Muscle of back (tissue), 11 donors: ENCODE measurements around the gene HNRNPU. TPM values are rescaled to one million over a fixed set of nuclear protein-coding genes. Genes with fewer than 3 reads are reported as not detected.

Experiments
- DNase-seq, 3 donors: peaks; one replicate each; pipeline versions ENCODE4 v3.0.0 to v3.0.0-alpha.2; 2013
- polyA plus RNA-seq, 10 donors: library from polyadenylated mRNA; unstranded; fragments of 120-200 nt; gene quantifications; one replicate each; pipeline ENCODE4 v1.2.1, GENCODE V29; 2013; ENCODE audit not compliant: insufficient read length in 10 of 10

The HNRNPU gene
- polyA plus RNA-seq, 10 donors = 299 to 411 (median 372) TPM

GRCh38 chr1:244865028-244865371 lies 657 bp upstream of the HNRNPU start:
- no peak for DNase-seq

GRCh38 chr1:244863491-244864252 lies 671 bp downstream of the HNRNPU start:
- DNase-seq = peak in 2 of 3 donors; percentile 34 to 82

GRCh38 chr1:244862699-244863490 lies 1.4 kb downstream of the HNRNPU start:
- DNase-seq = peak; percentile 94 to 97 (median 96)

- DNase-seq = no peak
Measured at GRCh38 chr1:244862354-244862698, 2.0 kb downstream of the HNRNPU start.

GRCh38 chr1:244861683-244862082 lies 2.7 kb downstream of the HNRNPU start:
- peak in 1 of 3 donors; percentile 24 for DNase-seq

GRCh38 chr1:244860914-244861610 lies 3.3 kb downstream of the HNRNPU start:
- no peak for DNase-seq

GRCh38 chr1:244860078-244860477 lies 4.3 kb downstream of the HNRNPU start:
- no peak for DNase-seq

GRCh38 chr1:244858357-244858756 lies 6.0 kb downstream of the HNRNPU start:
- no peak for DNase-seq

- no peak for DNase-seq
Measured at GRCh38 chr1:244857761-244858160, 6.6 kb downstream of the HNRNPU start.

- DNase-seq = no peak
Measured at GRCh38 chr1:244854865-244855578, 9.3 kb downstream of the HNRNPU start.

GRCh38 chr1:244854166-244854565 lies 10.2 kb downstream of the HNRNPU start:
- no peak for DNase-seq

GRCh38 chr1:244852694-244853093 lies 11.6 kb downstream of the HNRNPU start:
- DNase-seq = no peak

- no peak for DNase-seq
Measured at GRCh38 chr1:244851546-244852231, 12.7 kb downstream of the HNRNPU start.

GRCh38 chr1:244850896-244851295 lies 13.4 kb downstream of the HNRNPU start:
- no peak for DNase-seq

- no peak for DNase-seq
Measured at GRCh38 chr1:244850099-244850852, 14.1 kb downstream of the HNRNPU start.

GRCh38 chr1:244849189-244849866 lies 15.0 kb downstream of the HNRNPU start:
- DNase-seq = no peak

GRCh38 chr1:244846653-244847052 lies 17.7 kb downstream of the HNRNPU start:
- DNase-seq = no peak

- no peak for DNase-seq
Measured at GRCh38 chr1:244844155-244845121, 19.9 kb downstream of the HNRNPU start.
